Erythroblast (primary cell): ENCODE results near the gene OR52B2.

ENCODE experiments used
- GATA1 ChIP-seq: IDR thresholded peaks from 2 replicates; pipeline ENCODE4 v1.6.1; 2011; ENCODE audit warnings: low read depth, mild to moderate bottlenecking, control low read depth, low read length, moderate library complexity
- POLR2A ChIP-seq: IDR thresholded peaks from 2 replicates; pipeline ENCODE4 v1.6.1; 2011; ENCODE audit warnings: mild to moderate bottlenecking, low read length

DNA sequence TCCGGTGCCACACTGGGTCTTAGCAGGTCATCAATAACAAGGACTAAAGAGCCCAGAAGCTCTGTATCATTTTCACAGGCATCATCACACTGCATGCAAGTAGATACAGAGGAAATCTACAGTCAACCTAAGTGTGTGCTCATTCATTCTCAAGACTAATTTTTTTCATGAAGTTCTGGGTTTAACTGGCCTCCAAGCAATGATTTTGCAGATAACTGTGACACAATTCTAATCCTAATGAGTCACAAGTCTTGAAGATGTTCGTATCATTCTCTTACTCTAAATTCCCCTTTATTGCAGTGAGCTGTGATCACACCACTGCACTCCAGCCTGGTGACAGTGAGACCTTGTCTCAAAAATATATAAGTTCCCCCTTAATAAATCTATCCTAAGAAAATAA lies 31.4 kb upstream of the OR52B2 start:
- no peak for TF ChIP-seq POLR2A
- no peak for TF ChIP-seq GATA1
